Peyer's patch (tissue), 4 donors: ENCODE data around the gene PPM1E.

Source experiments
- POLR2A ChIP-seq, 2 donors: fragments of 450-650 bp; IDR thresholded peaks; one replicate each; pipeline ENCODE4 v1.5.1; 2017; ENCODE audit warnings: antibody characterized with exemption in 2 of 2, mild to moderate bottlenecking in 2 of 2, moderate library complexity in 2 of 2
- TF ChIP-seq, protein P1 (sequence below), 6 experiments: fragments of 450-650 bp in 4 of 6; fragments of 200-600 bp in 2 of 6; sonication (generic) in 1 of 6; IDR thresholded peaks; one replicate each; pipeline ENCODE4 v1.5.1; 2017 to 2019; ENCODE audit warnings: antibody characterized with exemption in 6 of 6, mild to moderate bottlenecking in 3 of 6, moderate library complexity in 1 of 6

DNA sequence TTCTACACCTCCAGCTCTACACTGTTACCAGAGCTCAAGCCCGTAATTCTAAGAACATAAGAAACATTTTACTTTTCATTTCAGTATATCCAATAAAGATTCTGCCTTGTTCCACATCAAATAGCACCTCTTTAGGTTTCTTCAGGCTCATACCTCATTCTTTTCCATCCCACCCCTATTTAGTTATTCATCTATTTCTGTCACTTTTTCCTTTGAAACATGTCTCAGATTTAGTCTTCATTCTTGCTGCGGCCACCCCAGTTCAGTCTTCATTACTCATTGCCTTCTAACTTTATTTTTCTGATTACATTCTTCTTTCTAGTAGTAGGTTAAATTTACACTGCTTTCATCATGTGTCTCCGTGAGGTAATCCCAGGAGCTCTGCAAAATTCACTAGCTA is 33.5 kb downstream of the PPM1E start:
- TF ChIP-seq, protein P1, sequence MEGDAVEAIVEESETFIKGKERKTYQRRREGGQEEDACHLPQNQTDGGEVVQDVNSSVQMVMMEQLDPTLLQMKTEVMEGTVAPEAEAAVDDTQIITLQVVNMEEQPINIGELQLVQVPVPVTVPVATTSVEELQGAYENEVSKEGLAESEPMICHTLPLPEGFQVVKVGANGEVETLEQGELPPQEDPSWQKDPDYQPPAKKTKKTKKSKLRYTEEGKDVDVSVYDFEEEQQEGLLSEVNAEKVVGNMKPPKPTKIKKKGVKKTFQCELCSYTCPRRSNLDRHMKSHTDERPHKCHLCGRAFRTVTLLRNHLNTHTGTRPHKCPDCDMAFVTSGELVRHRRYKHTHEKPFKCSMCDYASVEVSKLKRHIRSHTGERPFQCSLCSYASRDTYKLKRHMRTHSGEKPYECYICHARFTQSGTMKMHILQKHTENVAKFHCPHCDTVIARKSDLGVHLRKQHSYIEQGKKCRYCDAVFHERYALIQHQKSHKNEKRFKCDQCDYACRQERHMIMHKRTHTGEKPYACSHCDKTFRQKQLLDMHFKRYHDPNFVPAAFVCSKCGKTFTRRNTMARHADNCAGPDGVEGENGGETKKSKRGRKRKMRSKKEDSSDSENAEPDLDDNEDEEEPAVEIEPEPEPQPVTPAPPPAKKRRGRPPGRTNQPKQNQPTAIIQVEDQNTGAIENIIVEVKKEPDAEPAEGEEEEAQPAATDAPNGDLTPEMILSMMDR (IDR thresholded peaks at IDR 0.05), result no peak
- no peak for TF ChIP-seq POLR2A (IDR thresholded peaks at IDR 0.05)
